HG03039 (cell line): Measurements from ENCODE around the gene PSMD14.
A peak's percentile ranks its signal among the peaks of the same experiment; 100 is the strongest.

Experiments
- ATAC-seq: cut with Tn5 transposase; IDR thresholded peaks from one replicate; pipeline ENCODE4 v1.9.1; 2021; ENCODE audit warnings: mild to moderate bottlenecking, moderate library complexity; ENCODE audit not compliant: unreplicated experiment

The PSMD14 gene

DNA sequence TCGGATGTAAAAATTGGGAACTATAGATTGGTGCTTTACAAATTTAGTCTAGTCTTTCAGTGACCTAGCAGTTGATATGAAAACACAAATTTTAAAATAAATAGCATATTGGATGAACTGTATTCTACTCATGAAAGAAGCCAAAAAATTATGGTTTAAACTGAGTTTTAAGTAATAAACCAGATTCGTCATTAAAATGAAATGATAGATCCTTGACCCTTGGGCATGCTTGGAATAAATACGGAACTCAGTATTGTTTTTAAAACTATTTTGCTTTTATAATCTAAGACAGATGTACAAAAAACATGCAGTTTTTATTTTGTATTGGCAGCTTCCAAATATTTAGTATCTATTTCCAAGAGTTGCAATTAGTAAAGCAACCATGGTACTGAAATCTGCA, 73.3 kb downstream of the PSMD14 start:
- no peak for ATAC-seq

DNA sequence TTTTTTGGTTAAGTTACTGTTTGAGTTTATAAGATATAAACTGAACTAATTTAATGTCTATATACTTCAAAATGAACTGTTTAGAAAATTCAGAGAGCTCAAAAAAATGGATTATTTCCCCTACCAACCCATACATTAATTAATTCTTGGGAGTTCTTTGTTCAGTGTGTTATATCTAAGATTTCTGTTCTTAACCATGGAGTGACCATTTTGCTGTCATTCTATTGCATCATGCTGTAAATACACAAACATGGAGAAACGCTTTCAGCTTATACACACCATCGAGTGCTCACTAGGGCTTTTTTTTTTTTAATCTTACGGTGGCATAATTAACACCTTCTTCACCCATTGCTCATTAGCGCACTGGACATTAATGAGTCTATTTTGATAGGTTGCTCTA, 74.5 kb downstream of the PSMD14 start:
- no peak for ATAC-seq

DNA sequence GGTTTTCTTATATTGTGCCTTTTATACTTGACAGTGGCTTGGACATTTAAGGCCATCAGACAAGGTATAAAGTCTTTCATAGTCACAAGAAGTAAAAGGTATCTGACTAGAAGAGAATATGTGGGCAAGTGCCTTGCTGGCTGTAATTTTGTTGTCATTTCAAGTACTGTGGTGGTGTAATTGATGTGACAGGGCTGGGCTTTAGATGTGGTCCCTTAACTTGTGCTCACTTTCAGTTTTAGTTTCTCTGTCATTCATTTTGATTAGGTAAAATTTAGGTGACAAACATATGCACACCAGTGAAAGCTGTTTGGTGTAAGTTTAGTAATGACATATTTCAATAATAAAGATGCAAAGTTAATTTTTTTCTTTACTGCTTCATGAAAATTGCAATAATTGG, 76.6 kb downstream of the PSMD14 start:
- ATAC-seq = peak; percentile 76

DNA sequence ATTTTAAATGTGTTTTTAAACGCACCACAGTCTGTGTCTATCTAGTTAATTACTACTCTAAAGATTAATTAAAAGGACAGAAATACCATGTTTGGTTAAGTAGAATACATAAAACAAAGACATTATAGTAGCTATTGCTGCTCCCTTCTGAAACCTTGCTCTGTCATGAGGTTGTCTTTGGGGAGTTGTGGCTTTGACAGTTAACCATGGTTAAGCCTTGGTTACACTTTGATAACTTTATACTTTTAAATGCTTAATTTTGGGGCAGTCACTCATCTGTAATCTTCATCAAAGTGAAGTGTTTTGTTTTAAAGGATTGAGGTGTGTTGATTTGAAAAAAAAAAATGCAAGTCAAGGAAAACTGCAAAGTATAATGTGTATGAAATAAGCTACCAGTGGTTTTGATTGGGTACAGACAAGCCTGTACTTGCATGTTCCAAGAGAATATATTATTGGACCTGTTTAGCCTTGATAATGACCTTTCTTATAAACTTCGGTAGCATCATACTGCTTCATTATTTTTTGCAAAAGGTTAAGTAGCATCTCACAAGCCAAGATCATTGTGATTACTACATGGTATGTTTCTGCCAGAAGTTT, 78.1 kb downstream of the PSMD14 start:
- ATAC-seq = peak; percentile 40

DNA sequence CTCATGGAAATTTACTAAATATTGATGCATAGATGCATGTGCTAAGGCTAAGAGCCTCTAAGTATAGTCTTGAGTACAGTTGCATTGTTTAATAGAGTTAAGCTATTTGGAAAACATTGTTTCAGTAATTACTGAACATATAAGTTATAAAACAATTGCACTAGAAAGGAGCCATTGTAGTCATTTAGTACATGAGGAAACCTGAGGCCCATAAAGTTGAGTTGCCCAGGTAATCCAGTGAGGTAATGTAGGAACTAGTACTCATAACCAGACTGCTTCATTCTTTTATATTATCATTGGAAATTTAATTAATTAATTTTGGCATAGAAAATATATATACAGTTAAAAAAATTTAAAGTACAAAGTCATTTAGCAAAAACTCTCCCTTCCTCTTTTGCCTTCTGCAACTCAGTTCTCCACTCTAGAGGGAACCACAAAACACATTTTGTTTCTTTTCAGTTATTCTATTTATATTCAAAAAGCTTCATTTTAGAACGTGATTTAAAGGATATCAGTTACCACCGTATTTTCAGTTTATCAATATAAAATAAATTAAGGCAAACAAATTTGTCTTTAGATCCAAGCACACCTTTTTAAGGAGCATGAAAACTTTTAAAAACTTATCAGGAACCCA, 80.0 kb downstream of the PSMD14 start:
- ATAC-seq = no peak

DNA sequence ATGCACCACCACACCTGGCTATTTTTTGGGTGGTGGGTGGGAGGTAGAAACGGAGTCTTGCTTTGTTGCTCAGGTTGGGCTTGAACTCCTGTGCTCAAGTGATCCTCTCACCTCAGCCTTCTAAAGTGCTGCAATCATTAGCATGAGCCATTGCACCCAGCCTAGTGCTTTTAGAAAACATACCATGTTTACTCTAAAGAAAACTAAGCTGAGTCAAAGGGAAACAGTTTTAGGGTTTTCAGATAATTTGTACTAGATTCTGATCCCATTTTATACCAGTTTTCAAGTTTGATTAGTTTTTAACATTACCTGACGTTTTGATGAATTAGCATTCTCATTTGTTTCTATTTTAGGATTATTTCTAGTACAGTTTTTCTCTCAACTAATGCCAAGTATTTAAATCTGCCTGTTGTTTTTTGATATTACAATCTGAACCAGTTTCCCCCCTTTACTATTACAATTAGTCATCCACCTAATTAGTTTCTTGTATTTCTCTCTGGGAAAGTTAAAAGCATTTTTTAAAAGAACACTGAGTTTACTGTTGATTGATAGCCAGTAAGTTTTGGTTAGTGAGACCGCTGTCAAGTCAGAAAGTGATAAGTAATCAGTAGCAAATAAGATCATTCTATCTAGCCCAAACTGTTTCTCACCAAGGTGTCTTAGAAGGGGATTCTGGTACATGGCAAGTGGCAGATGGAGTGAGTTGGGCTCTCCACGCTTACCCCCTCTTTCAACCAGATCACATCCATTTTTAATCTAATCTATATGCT, 83.7 kb downstream of the PSMD14 start:
- ATAC-seq = no peak

DNA sequence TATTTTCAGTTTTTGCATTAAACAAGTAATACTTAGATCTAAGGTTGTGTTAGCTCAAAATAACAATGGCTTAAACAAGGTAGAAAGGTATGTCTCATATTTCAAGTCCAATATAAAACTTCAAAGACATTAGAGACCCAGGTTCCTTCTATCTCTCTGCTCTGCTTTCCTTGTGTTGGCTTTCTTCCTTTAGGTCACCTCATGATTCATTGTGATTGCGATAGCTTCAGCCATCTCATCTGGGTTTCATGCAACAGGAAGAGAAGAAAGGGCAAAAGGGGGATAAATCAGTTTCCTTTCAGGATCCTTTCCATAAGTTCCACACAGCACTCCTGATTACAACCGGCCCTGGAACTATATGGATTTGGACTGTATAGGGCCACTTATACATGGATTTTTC, 91.9 kb downstream of the PSMD14 start:
- ATAC-seq = no peak

DNA sequence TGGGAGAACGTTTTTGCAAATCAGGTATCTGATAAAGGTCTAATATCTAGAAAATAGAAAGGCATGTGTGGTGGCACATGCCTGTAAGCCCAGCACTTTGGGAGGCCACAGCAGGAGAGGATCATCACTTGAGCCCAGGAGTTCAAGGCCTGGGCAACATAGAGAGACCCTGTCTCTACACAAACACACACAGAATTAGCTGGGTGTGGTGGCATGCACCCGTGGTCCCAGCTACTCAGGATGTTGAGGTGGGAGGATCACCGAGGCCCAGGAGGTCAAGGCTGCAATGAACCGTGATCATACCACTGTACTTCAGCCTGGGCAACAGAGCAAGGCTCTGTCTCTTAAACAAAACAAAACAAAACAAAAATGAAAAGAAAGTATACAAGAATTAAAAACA, 94.1 kb downstream of the PSMD14 start:
- ATAC-seq = no peak

DNA sequence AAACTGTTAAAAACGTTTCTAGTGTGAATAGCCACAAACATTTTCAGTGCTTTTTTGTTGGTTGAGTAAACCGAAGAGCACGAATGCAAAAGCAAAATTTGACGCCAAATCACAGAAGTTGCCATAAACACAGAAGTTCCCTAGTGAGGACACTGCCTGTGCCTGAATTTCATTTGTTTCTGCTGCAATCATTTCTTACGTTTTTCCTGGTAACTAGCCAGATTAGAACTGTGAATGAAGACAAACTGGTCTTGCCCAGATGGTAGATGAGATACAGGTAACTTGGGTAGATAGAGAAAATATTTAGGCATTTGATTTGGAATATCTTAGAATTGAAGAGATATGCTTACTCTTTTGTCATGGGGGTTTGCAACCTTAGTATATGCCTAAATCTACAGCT, 98.1 kb downstream of the PSMD14 start:
- ATAC-seq = no peak

DNA sequence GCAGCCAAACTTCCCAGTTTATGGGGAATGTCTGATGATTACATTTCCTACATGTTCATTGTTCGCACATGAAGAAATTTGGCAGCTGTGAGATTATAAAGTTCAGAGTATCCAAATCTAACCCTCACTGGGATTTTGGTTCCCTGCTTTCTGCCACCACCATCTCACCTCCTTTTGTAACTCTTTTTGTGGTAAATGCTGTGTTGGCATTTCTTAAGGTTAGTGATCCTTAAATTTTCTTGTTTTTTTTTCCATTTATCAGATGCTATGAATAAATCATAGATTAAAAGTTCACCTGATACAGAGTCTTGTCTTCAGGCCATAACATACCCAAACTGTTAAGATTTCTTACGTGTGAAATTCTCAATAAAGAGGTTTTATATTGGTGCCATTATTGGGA, 99.4 kb downstream of the PSMD14 start:
- no peak for ATAC-seq

DNA sequence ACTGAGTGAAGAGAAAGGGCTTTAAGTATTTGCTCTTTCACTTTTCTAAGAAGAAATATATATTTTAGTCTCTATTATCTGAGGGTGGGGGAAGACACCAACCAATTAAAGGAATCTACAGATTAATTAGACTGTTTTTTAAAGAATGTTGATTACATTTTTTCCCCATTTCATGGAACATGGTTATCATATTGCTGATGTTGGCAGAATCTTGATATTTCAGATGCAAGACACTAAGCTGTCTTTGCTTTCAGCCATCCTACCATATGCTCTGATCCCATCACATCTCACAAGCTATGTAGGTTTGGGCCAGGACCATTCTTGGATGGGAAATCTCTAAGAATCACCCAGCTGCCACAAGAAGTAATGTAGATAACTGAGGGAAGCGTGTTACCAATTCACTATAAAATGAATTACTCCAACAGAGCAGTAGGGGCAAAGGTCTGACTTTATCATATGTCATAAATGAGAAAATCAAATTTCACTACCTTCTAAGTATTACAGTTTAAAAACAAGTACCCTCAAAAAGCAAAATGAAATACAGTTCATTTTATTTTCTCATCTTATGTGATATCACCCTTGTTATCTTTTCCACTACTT, 101.2 kb downstream of the PSMD14 start:
- no peak for ATAC-seq

DNA sequence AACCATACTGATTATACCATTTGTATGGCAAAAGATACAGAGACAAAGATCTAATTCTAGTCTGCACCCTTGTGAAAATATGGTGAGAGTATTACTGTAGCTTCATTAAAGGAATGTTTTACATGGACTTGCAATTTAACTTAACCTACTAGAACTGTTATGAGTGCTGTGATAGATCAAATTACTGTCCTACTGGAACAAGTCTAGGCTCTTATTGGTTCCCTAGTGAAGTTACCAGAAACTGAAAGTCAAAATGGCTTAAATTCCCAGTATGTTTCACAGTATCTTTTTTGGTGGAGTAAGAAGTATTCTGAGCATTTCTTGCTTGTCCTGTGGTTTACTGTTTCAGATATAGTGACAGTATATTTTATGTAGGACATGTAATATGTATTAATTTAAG, 104.1 kb downstream of the PSMD14 start:
- no peak for ATAC-seq

DNA sequence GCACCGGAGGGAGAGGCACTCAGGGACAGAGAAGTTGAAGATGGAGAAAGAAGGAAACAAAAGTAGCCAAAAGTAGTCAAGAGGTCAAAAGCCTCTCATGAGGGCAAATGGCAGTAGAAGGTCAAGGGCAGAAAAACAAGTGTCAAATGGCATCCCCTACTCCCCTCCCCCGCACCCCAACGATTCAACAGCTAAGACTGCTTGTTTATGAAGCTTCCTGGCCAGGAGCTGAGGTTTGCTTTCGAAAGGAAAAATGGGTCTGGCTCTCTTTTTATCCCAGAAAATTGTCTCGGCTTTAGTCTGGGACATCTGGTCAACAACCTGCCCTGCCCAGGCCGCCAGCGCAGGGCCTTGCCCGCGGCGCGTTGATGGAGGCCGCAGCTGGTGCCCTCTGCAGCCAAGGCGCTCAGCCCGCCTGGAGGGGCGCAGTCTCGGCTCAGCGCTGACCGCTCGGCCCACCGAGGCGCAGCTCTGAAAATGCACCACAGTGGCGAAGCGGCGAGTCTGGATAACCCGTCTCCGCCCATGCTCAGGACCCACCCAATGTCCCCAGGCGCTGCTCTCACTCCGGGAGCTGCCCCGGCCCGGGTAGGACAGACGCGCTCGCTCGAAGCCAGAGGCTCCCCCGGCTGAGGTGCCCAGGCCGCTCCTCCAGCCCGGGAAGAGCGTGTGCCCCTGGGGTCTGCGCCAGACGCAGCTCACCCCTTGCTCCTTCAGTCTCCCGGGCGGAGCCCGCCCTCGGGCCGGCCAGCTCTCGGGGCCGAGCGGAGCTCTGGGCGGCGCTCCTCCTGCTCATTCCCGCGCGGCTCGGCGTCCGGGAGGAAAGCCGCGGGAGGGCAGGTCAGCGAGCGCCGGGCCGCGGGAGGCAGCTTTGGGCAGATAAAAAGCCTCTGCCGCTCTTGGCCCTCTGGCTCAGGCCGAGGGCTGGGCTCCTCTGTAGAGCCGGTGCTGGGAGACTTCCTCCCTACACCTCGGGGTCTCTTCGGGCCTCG, 106.1 kb downstream of the PSMD14 start:
- peak; percentile 41 for ATAC-seq

DNA sequence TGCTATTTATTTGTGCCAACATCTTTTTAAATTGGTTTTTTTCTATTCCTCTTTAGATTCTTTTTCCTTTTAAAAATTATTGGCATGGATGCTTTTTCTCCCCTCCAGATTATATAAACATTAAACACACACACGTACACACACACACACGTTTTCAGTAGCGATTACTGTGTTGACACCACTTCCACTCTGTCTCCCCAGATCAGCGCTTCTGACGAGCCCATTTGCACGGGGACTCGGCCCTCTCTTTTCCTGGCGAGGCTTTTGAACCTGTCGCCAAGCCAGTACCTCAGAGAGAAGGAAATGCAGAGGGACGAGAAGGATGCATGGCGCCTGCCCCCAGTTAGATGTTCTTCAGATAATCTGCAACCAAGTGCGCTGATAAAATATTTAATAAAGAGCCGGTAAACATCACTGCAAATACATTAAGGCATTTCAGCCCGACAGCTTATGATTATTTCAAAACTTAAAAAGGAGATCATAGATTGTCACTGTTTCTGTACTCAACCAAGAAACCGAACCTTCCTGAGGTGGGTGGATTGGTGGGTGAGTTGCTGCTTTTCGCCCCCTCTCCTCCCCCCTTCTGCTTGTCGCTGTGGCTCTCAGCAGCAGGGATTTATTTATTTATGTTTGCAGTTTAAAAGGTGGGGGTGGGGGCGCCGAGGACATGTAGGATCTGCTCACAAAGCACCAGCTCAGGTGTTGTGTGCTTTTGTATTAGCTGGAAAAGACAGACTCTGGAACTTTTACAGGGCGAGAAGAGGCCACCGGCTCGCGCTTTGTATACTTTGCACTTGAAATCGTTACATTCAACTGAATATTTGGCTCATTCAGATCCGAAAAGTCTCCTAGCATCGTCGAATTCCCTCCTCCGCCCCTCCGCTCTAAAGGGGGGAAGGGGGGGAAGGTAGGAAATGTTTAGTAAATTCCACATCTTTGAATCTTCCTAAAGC, 107.1 kb downstream of the PSMD14 start:
- peak; percentile 20 for ATAC-seq

DNA sequence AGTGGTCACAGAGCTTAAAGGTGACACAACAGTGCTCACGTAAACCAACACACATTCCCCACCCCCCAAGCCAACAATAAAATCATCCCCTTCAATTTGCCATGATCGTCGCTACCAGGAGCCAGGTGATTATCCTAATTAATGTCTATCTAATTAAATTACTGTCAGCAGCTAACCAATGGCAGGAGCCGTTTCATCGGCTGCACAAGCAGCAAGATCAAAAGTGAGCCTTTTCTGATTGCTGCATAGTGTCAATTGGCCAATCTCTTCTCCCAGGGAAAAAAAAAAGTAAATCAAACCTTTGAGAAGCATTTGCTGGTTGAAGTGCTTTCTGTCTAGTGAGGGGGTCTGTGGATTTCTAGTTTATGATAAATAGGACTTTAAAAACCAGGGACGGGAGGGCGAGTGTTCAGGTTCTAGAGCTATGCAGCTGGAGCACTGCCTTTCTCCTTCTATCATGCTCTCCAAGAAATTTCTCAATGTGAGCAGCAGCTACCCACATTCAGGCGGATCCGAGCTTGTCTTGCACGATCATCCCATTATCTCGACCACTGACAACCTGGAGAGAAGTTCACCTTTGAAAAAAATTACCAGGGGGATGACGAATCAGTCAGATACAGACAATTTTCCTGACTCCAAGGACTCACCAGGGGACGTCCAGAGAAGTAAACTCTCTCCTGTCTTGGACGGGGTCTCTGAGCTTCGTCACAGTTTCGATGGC, 107.9 kb downstream of the PSMD14 start, which contains the start of gene TBR1:
Gene TBR1 (plus strand): TSS at position 311 of the 721 bp plus-strand sequence. CDS start 114 bp downstream, at position 425.
- no peak for ATAC-seq

DNA sequence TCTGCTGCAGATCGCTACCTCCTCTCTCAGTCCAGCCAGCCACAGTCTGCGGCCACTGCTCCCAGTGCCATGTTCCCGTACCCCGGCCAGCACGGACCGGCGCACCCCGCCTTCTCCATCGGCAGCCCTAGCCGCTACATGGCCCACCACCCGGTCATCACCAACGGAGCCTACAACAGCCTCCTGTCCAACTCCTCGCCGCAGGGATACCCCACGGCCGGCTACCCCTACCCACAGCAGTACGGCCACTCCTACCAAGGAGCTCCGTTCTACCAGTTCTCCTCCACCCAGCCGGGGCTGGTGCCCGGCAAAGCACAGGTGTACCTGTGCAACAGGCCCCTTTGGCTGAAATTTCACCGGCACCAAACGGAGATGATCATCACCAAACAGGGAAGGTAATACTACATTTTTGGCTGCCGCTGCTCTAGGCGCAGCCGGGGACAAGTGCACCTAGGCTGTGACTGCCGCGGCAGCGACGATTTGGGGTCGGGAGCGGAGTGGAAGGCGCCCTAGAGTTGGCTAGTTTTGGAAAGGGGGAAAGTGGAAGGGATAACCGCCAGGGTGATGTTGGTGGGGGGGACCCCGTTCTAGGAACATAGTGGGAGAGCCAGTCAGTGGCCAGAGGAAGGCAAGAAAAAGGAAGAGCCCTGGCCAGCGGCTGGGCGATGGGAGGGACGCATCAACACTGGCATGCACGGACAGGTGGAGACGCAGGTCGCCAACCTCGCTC, 108.6 kb downstream of the PSMD14 start:
- ATAC-seq = no peak

DNA sequence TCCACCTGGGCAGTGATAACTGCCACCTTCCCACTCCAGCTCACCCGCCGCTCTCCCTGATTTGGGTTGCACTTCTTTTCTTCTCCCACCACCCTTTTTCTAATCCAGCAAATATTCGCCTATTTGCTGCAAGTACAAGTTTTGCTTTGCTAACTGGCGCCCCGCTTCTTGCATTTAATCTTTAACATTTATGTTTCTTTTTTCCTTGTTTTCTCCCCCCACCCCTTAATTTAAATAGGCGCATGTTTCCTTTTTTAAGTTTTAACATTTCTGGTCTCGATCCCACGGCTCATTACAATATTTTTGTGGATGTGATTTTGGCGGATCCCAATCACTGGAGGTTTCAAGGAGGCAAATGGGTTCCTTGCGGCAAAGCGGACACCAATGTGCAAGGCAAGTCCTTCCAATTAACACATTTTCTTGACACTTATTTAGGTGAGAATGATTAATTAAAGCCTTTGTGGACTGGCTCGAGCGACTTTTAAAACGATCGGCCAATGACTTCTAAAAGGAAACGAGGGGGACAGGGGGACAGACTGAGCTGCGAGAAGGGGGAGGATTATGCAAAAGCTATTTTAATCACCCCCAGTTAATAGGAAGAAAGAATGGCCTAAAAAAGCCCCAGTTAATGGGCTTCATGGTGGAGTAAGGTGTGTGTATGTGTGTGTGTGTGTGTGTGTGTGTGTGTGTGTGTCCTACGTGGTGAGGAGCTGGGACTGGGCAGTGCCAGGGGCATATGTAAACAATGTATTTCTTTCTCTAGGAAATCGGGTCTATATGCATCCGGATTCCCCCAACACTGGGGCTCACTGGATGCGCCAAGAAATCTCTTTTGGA, 109.4 kb downstream of the PSMD14 start:
- no peak for ATAC-seq
